GM12864 (cell line): ENCODE measurements around the gene SNAPC3.
"Not testable (repeated sequence)": the region's sequence is repeated elsewhere in the genome, so short reads cannot be mapped to it uniquely, and the experiment has no call there.

Experiments used
- DNase-seq: peaks from one replicate; pipeline ENCODE4 v3.0.0-alpha.2; 2011; ENCODE audit warnings: low read depth
- H3K4me3 ChIP-seq: 2 replicates; pipeline ENCODE4 v1.5.1; 2011; ENCODE audit warnings: mild to moderate bottlenecking, low read depth, low read length, control low read depth
- TF ChIP-seq, protein P1 (sequence below): IDR thresholded peaks from 2 replicates; pipeline ENCODE4 v1.5.1; 2011; ENCODE audit warnings: low read depth, mild to moderate bottlenecking, moderate library complexity, low read length, control low read depth, inconsistent platforms; ENCODE audit errors: missing control alignments

The SNAPC3 gene

DNA sequence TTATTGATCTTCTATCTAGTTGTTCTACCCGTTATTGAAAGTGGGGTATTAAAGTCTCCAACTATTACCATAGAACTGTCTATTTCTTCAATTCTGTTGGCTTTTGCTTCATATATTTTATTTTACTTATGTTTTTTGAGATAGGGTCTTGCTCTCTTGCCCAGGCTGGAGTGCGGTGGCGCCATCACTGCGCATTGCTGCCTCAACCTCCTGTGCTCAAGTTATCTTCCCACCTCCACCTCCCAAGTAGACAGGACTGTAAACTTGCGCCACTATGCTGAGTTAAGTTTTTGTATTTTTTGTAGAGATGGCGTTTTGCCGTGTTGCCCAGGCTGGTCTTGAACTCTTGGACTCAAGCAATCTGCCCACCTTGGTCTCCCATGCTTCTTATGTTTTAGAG lies 16.2 kb downstream of the SNAPC3 start:
- TF ChIP-seq, protein P1, sequence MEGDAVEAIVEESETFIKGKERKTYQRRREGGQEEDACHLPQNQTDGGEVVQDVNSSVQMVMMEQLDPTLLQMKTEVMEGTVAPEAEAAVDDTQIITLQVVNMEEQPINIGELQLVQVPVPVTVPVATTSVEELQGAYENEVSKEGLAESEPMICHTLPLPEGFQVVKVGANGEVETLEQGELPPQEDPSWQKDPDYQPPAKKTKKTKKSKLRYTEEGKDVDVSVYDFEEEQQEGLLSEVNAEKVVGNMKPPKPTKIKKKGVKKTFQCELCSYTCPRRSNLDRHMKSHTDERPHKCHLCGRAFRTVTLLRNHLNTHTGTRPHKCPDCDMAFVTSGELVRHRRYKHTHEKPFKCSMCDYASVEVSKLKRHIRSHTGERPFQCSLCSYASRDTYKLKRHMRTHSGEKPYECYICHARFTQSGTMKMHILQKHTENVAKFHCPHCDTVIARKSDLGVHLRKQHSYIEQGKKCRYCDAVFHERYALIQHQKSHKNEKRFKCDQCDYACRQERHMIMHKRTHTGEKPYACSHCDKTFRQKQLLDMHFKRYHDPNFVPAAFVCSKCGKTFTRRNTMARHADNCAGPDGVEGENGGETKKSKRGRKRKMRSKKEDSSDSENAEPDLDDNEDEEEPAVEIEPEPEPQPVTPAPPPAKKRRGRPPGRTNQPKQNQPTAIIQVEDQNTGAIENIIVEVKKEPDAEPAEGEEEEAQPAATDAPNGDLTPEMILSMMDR = no peak
- no peak overlapping the region for H3K4me3 ChIP-seq
- no peak for DNase-seq

DNA sequence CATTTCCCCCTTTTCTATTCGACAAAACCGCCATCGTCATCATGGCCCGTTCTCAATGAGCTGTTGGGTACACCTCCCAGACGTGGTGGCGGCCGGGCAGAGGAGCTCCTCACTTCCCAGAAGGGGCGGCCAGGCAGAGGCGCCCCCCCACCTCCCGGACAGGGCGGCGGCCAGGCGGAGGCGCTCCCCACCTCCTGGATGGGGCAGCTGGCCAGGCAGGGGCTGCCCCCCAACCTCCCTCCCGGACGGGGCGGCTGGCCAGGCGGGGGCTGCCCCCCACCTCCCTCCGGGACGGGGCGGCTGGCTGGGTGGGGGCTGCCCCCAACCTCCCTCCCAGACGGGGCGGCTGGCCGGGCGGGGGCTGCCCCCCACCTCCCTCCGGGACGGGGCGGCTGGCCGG lies 19.2 kb downstream of the SNAPC3 start:
- not testable (repeated sequence) for H3K4me3 ChIP-seq, DNase-seq

DNA sequence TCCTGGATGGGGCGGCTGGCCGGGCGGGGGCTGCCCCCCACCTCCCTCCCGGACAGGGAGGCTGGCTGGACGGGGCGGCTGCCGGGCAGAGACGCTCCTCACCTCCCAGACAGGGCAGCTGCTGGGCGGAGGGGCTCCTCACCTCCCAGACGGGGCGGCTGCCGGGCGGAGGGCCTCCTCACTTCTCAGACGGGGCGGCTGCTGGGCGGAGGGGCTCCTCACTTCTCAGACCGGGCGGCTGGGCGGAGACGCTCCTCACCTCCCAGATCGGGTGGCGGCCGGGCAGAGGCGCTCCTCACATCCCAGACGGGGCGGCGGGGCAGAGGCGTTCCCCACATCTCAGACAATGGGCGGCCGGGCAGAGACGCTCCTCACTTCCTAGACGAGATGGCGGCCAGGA lies 19.6 kb downstream of the SNAPC3 start:
- DNase-seq = not testable (repeated sequence)

DNA sequence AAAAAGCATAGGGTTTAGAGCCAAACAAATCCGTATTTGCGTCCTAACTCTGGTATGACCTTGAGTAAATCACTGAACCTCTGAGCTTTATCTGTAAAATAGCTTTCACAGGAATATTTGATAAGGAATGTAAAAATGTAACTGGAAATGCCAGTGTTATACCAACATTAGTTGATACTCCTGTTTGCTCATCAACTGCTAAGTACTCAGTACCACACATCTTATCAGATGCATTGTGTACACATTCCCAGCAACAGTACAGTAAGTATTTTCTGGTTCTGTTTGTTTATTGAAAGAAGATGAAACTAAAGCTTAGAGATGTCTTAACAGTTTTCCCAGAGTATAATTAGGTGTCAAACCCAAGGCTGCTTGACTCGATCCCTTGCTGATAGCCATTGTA lies 21.5 kb downstream of the SNAPC3 start:
- TF ChIP-seq, protein P1 = no peak
- DNase-seq = no peak
- H3K4me3 ChIP-seq = no peak overlapping the region

More for the DNA sequence above, 19.6 kb downstream of the SNAPC3 start:
- not testable (repeated sequence) for H3K4me3 ChIP-seq

DNA sequence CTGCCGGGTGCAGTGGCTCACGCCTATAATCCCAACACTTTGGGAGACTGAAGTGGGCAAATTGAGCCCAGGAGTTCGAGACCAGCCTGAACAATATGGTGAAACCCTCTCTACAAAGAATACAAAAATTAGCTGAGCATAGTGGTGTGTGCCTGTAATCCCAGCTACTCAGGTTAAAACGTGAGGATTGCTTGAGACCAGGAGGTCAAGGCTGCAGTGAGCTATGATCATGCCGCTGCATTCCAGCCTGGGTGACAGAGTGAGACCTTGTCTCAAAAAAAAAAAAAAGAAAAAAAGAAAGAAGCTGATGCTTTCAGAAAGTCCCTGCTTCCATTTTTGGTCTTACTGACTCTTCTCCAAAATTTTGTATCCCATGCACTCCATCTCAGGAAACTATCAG lies 31.3 kb downstream of the SNAPC3 start:
- TF ChIP-seq, protein P1 = no peak
- DNase-seq = no peak
- H3K4me3 ChIP-seq = no peak overlapping the region

DNA sequence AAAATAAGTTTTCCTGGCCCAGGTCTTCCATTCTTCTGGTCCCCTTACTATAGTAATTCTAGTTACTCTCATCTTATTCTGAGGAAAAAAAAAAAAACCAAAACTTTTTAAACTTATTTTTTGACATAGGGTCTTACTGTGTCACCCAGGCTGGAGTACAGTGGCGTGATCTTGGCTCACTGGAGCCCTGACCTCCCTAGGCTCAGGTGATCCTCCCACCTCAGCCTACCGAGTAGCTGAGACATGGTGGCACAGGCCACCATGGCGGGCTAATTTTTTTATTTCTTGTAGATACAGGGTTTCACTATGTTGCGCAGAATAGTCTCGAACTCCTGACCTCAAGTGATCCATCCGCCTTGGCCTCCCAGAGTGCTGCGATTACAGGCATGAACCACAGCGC lies 38.4 kb downstream of the SNAPC3 start:
- TF ChIP-seq, protein P1 = no peak
- no peak for DNase-seq
- H3K4me3 ChIP-seq = no peak overlapping the region

DNA sequence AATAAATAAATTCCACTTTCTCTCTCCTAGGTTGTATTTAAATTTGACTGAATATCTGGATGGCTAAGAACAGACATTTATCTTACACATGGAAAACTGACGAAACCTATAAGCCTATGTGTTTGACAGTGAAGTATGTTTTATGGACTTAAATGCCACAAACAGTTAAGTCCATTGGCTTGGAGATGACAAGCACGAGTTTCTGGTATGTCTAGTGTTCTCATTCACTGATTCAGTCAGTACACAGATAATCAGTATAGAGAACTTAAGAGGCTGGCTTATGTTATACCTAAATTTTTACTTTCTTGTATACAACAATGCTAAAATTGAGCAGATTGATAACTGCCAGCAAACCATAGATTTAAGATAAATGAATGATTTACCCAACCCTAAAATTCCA lies 38.9 kb downstream of the SNAPC3 start:
- TF ChIP-seq, protein P1 = no peak
- DNase-seq = no peak
- H3K4me3 ChIP-seq = no peak overlapping the region

DNA sequence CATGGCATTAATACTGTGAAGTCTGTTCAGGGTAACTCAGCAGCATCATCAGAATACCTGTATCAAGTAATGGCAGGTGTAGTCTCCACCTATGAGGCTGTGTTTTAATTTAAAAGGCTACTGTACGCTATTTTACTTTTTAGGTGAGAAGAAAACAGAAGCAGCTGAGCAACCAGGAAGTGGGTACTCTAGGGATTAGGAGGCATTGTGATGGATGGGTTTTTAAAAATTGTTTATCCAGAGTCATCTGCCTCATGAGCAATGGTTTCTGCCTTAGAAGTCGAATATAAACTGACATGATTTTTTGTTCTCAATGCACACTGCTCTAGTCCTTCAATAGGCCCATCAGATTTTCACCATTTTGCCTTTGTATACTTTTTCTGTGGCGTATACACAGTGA lies 45.5 kb downstream of the SNAPC3 start:
- no peak overlapping the region for H3K4me3 ChIP-seq
- TF ChIP-seq, protein P1 = no peak
- no peak for DNase-seq
